OCI-LY7 (cell line): ENCODE measurements around the gene TCERG1L. TPM values are rescaled to one million over a fixed set of nuclear protein-coding genes. Genes with fewer than 3 reads are reported as not detected.

Experiments
- BruUV-seq: library from RNA; stranded (reverse); fragments of 400-500 nt; replicated peaks from 2 replicates; lab custom pipeline; 2021; lab: Mats Ljungman, UMichigan
- CTCF ChIA-PET: fragments of 300-600 bp; sonication (Branson Sonifier 250); formaldehyde crosslinking; loops from one replicate; lab custom pipeline; 2022; ENCODE audit warnings: antibody characterized with exemption; ENCODE audit not compliant: unreplicated experiment; lab: Charles Lee
- POLR2A ChIA-PET: fragments of 300-600 bp; sonication (Branson Sonifier 250); formaldehyde crosslinking; loops from one replicate; lab custom pipeline; 2022; ENCODE audit warnings: antibody characterized with exemption; lab: Charles Lee
- DNase-seq: peaks from one replicate; pipeline ENCODE4 v3.0.0-alpha.2; 2015; ENCODE audit warnings: low spot score
- H2AFZ ChIP-seq: fragments of 200-600 bp; sonication (generic), shearing (Covaris generic); 2 replicates; pipeline ENCODE4 v1.6.1; 2014; ENCODE audit warnings: mild to moderate bottlenecking, antibody characterized with exemption, low read length, moderate library complexity
- H3K27ac ChIP-seq: fragments of 200-600 bp; sonication (generic); 2 replicates; pipeline ENCODE4 v1.5.1; 2014; ENCODE audit warnings: mixed run types, low read depth, mild to moderate bottlenecking, moderate library complexity, low read length, inconsistent platforms; ENCODE audit not compliant: poor library complexity, severe bottlenecking
- H3K36me3 ChIP-seq: fragments of 200-600 bp; sonication (generic); 2 replicates; pipeline ENCODE4 v1.6.1; 2014; ENCODE audit warnings: mild to moderate bottlenecking, antibody characterized with exemption, low read length, moderate library complexity, mixed read lengths; ENCODE audit not compliant: insufficient read depth
- H3K4me1 ChIP-seq: fragments of 200-600 bp; sonication (generic); 2 replicates; pipeline ENCODE4 v1.5.1; 2014; ENCODE audit warnings: mild to moderate bottlenecking, low read length; ENCODE audit not compliant: insufficient read depth, poor library complexity, severe bottlenecking
- H3K4me2 ChIP-seq: fragments of 200-600 bp; sonication (generic); 2 replicates; pipeline ENCODE4 v1.6.1; 2014; ENCODE audit warnings: mild to moderate bottlenecking, low read length
- H3K4me3 ChIP-seq: fragments of 200-600 bp; sonication (generic); 2 replicates; pipeline ENCODE4 v1.5.1; 2014; ENCODE audit warnings: mild to moderate bottlenecking, low read depth, low read length; ENCODE audit not compliant: poor library complexity, severe bottlenecking
- H3K79me2 ChIP-seq: fragments of 200-600 bp; sonication (generic); 2 replicates; pipeline ENCODE4 v1.6.1; 2016; ENCODE audit warnings: low read depth, mild to moderate bottlenecking, low read length, moderate library complexity, mixed read lengths; ENCODE audit not compliant: insufficient read depth
- H3K9me2 ChIP-seq: fragments of 200-600 bp; sonication (generic); 2 replicates; pipeline ENCODE4 v1.6.1; 2016; ENCODE audit warnings: mild to moderate bottlenecking, low read length, mixed read lengths; ENCODE audit not compliant: insufficient read depth
- H3K9me3 ChIP-seq: fragments of 200-600 bp; sonication (generic); 2 replicates; pipeline ENCODE4 v1.6.1; 2014; ENCODE audit warnings: mild to moderate bottlenecking, mixed run types, low read length, mixed read lengths
- H4K20me1 ChIP-seq: fragments of 200-600 bp; sonication (generic); 2 replicates; pipeline ENCODE4 v1.6.1; 2014; ENCODE audit warnings: mild to moderate bottlenecking, antibody characterized with exemption, low read length, moderate library complexity, mixed read lengths; ENCODE audit not compliant: insufficient read depth
- EZH2phosphoT487 ChIP-seq: fragments of 200-600 bp; sonication (generic); IDR thresholded peaks from 2 replicates; pipeline ENCODE4 v1.6.1; 2018; ENCODE audit warnings: low read depth, borderline replicate concordance, mild to moderate bottlenecking, mixed run types, antibody characterized with exemption, low read length, moderate library complexity, mixed read lengths
- intact Hi-C: fragments of 100-400 bp; cut with micrococcal nuclease; formaldehyde crosslinking; loops from one replicate; pipeline ENCODE4 v1.10.0; 2022; ENCODE audit not compliant: unreplicated experiment
- total RNA-seq, 2 experiments: library from RNA; depleted of rRNA in 1 of 2; stranded (reverse); fragments of >200 nt in 1 of 2; shearing (Covaris generic) in 1 of 2; gene quantifications; 2 replicates each; pipeline ENCODE4 v1.2.3, GENCODE V29; 2014 to 2022
- TF ChIP-seq, protein P1 (sequence below): fragments of 200-600 bp; sonication (generic); conservative IDR thresholded peaks from 2 replicates; pipeline ENCODE4 v1.5.1; 2014; ENCODE audit warnings: mild to moderate bottlenecking, antibody characterized with exemption, low read length, moderate library complexity, mixed read lengths

Gene TCERG1L
- total RNA-seq, 2 experiments from 2014 or later, result not detected

DNA sequence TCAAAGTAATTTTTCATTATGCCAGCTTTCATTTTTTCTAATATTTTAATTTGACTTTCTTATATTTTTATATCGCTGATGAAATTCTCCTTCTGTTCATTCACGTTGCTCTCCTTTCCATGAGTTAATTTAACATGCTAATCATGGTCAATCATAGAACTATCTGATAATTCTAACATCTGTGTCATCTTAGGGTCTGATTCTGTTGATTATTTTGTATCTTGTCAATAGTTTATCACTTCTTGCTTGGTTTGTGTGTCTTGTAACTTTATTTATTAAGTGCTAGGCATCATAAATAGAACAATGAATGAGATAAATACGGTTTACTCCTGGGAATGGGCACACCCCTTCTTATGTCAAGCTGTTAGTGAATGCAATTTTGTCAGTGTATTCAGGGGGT, 11.0 kb downstream of the TCERG1L start:
- no peaks in the 10 kb centered on the region for H3K9me3 ChIP-seq
- CTCF ChIA-PET, result no interaction called here
- intact Hi-C loops, result no loop called here

DNA sequence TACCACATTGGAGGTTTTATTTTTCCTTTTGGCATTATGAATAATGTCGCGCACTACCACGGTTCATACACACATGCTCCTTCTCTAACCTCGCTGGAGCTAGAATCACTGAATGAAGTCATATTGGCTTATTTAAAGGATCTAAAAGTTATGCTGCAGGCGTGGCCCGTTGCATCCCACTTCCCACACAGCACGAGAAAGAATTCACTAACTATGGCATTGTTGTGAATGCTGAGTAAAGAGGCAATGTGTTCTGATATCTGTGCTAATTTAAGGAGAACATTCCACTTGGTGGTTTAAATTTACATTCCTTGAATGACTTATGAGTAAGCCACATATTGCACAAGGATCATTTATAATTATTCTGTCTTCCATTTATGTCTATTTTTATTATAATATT, 20.7 kb downstream of the TCERG1L start:
- TF ChIP-seq, protein P1, sequence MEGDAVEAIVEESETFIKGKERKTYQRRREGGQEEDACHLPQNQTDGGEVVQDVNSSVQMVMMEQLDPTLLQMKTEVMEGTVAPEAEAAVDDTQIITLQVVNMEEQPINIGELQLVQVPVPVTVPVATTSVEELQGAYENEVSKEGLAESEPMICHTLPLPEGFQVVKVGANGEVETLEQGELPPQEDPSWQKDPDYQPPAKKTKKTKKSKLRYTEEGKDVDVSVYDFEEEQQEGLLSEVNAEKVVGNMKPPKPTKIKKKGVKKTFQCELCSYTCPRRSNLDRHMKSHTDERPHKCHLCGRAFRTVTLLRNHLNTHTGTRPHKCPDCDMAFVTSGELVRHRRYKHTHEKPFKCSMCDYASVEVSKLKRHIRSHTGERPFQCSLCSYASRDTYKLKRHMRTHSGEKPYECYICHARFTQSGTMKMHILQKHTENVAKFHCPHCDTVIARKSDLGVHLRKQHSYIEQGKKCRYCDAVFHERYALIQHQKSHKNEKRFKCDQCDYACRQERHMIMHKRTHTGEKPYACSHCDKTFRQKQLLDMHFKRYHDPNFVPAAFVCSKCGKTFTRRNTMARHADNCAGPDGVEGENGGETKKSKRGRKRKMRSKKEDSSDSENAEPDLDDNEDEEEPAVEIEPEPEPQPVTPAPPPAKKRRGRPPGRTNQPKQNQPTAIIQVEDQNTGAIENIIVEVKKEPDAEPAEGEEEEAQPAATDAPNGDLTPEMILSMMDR, result no peak
- TF ChIP-seq EZH2phosphoT487, result no peak
- ChIA-PET POLR2A (no interaction called here), CTCF (no interaction called here)
- intact Hi-C loops, result no loop called here
- BruUV-seq, result no TSS peak
- no peaks in the 10 kb centered on the region for H3K9me3 ChIP-seq
- no peak overlapping the region for H3K4me2 ChIP-seq
- H3K4me1 ChIP-seq, result no peaks in the 10 kb centered on the region
- H3K4me3 ChIP-seq, result no peak overlapping the region
- H3K79me2 ChIP-seq, result no peaks in the 10 kb centered on the region
- DNase-seq, result no peak
- no peaks in the 10 kb centered on the region for H3K9me2 ChIP-seq
- H3K27ac ChIP-seq, result no peak overlapping the region
- no peaks in the 10 kb centered on the region for H4K20me1 ChIP-seq
- no peaks in the 10 kb centered on the region for H3K36me3 ChIP-seq
- no peak overlapping the region for H2AFZ ChIP-seq

More for the DNA sequence above, 11.0 kb downstream of the TCERG1L start:
- H3K9me2 ChIP-seq, result no peaks in the 10 kb centered on the region
- H3K4me3 ChIP-seq, result no peak overlapping the region
- POLR2A ChIA-PET, result no interaction called here
- H3K4me1 ChIP-seq, result no peaks in the 10 kb centered on the region
- H2AFZ ChIP-seq, result no peak overlapping the region
- no peak overlapping the region for H3K4me2 ChIP-seq
- no peaks in the 10 kb centered on the region for H3K36me3 ChIP-seq
- TF ChIP-seq, protein P1, result no peak
- TF ChIP-seq EZH2phosphoT487, result no peak
- no peak overlapping the region for H3K27ac ChIP-seq
- BruUV-seq, result no TSS peak
- H3K79me2 ChIP-seq, result no peaks in the 10 kb centered on the region
- DNase-seq, result no peak
- H4K20me1 ChIP-seq, result no peaks in the 10 kb centered on the region

DNA sequence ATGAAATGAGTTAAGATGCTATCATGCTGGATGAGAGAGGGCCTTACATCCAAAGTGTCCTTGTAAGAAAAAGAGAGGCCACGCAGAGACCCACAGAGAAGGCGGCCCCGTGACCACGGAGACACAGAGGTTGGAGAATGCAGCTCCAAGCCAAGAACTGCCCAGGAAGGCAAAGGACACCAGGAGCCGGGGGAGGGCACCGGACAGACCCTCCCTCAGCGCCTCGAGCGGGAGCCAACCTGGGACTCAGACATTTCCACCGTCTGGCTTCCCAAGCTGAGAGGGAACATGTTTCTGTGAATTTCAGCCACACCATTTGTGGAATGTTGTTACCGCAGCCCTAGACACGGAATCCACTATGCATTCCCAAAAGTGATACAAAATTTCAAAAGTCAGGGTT, 22.9 kb downstream of the TCERG1L start:
- Histone ChIP-seq H4K20me1 (no peaks in the 10 kb centered on the region), H3K4me1 (no peaks in the 10 kb centered on the region), H3K4me3 (no peak overlapping the region), H3K79me2 (no peaks in the 10 kb centered on the region), H3K9me3 (no peaks in the 10 kb centered on the region), H3K9me2 (no peaks in the 10 kb centered on the region), H2AFZ (no peak overlapping the region), H3K36me3 (no peaks in the 10 kb centered on the region), H3K27ac (no peak overlapping the region), H3K4me2 (no peak overlapping the region)
- no TSS peak for BruUV-seq
- no peak for TF ChIP-seq EZH2phosphoT487
- TF ChIP-seq, protein P1, result no peak
- DNase-seq, result no peak
- intact Hi-C loops, result no loop called here
- ChIA-PET POLR2A (no interaction called here), CTCF (no interaction called here)
